H9 (cell line): ENCODE data around the gene MYOM1. TPM values are rescaled to one million over a fixed set of nuclear protein-coding genes. Genes with fewer than 3 reads are reported as not detected.

Source experiments
- DNase-seq: peaks from one replicate; pipeline ENCODE4 v3.0.0-alpha.2; 2017
- H2AFZ ChIP-seq: one replicate; pipeline ENCODE4 v1.6.1; 2013; ENCODE audit warnings: mild to moderate bottlenecking, low read length, control low read depth, moderate library complexity
- H2AK5ac ChIP-seq: 2 replicates; pipeline ENCODE4 v1.6.1; 2013; ENCODE audit warnings: low read length, control low read depth, mixed read lengths; ENCODE audit not compliant: insufficient read length
- H2BK120ac ChIP-seq: one replicate; pipeline ENCODE4 v1.6.1; 2013; ENCODE audit warnings: low read depth, mild to moderate bottlenecking, low read length, control low read depth, inconsistent platforms; ENCODE audit not compliant: poor library complexity, severe bottlenecking
- H2BK12ac ChIP-seq: 2 replicates; pipeline ENCODE4 v1.6.1; 2013; ENCODE audit warnings: low read length, control low read depth, mixed read lengths, low read depth; ENCODE audit not compliant: insufficient read length
- H2BK15ac ChIP-seq: 2 replicates; pipeline ENCODE4 v1.6.1; 2013; ENCODE audit warnings: low read depth, low read length, control low read depth
- H2BK20ac ChIP-seq: one replicate; pipeline ENCODE4 v1.6.1; 2013; ENCODE audit warnings: low read depth, mild to moderate bottlenecking, low read length, control low read depth, inconsistent platforms; ENCODE audit not compliant: poor library complexity, severe bottlenecking
- H2BK5ac ChIP-seq: 2 replicates; pipeline ENCODE4 v1.6.1; 2013; ENCODE audit warnings: low read length, control low read depth, mixed read lengths; ENCODE audit not compliant: insufficient read length
- H3K14ac ChIP-seq: 2 replicates; pipeline ENCODE4 v1.6.1; 2013; ENCODE audit warnings: low read length, control low read depth; ENCODE audit not compliant: insufficient read depth
- H3K18ac ChIP-seq: 2 replicates; pipeline ENCODE4 v1.6.1; 2013; ENCODE audit warnings: low read depth, mild to moderate bottlenecking, mixed read lengths, low read length, control low read depth; ENCODE audit not compliant: insufficient read length
- H3K23ac ChIP-seq: 2 replicates; pipeline ENCODE4 v1.6.1; 2013; ENCODE audit warnings: low read length, control low read depth, mixed read lengths, low read depth; ENCODE audit not compliant: insufficient read length
- H3K23me2 ChIP-seq: 2 replicates; pipeline ENCODE4 v1.6.1; 2013; ENCODE audit warnings: low read depth, mild to moderate bottlenecking, mixed read lengths, low read length, control low read depth; ENCODE audit not compliant: insufficient read length, poor library complexity, severe bottlenecking
- H3K27ac ChIP-seq: 2 replicates; pipeline ENCODE4 v1.5.1; 2013; ENCODE audit warnings: low read length, control low read depth, mixed read lengths, low read depth; ENCODE audit not compliant: insufficient read length
- H3K27me3 ChIP-seq: 2 replicates; pipeline ENCODE4 v1.6.1; 2013; ENCODE audit warnings: low read length, control low read depth, inconsistent platforms; ENCODE audit not compliant: insufficient read depth
- H3K4ac ChIP-seq: 2 replicates; pipeline ENCODE4 v1.6.1; 2013; ENCODE audit warnings: low read depth, mild to moderate bottlenecking, control low read depth, inconsistent platforms, low read length, moderate library complexity
- H3K4me1 ChIP-seq: 2 replicates; pipeline ENCODE4 v1.6.1; 2013; ENCODE audit warnings: low read length, control low read depth, inconsistent platforms; ENCODE audit not compliant: insufficient read depth
- H3K4me2 ChIP-seq: 2 replicates; pipeline ENCODE4 v1.6.1; 2013; ENCODE audit warnings: low read length, control low read depth, mixed read lengths; ENCODE audit not compliant: insufficient read length, insufficient read depth
- H3K56ac ChIP-seq: 2 replicates; pipeline ENCODE4 v1.6.1; 2013; ENCODE audit warnings: low read depth, mild to moderate bottlenecking, mixed read lengths, low read length, control low read depth; ENCODE audit not compliant: insufficient read length
- H3K79me1 ChIP-seq: 2 replicates; pipeline ENCODE4 v1.6.1; 2013; ENCODE audit warnings: low read depth, mild to moderate bottlenecking, moderate library complexity, low read length, control low read depth, inconsistent platforms; ENCODE audit not compliant: insufficient read depth, poor library complexity, severe bottlenecking
- H3K79me2 ChIP-seq: 2 replicates; pipeline ENCODE4 v1.6.1; 2013; ENCODE audit warnings: low read length, control low read depth, inconsistent platforms; ENCODE audit not compliant: insufficient read depth
- H3K9ac ChIP-seq: 2 replicates; pipeline ENCODE4 v1.6.1; 2013; ENCODE audit warnings: low read length, control low read depth, mixed read lengths; ENCODE audit not compliant: insufficient read length; ENCODE audit errors: extremely low read depth
- H3K9me3 ChIP-seq: one replicate; pipeline ENCODE4 v1.6.1; 2013; ENCODE audit warnings: low read depth, low read length, inconsistent platforms; ENCODE audit not compliant: control insufficient read depth
- H3T11ph ChIP-seq: one replicate; pipeline ENCODE4 v1.6.1; 2013; ENCODE audit warnings: mild to moderate bottlenecking, low read length, control low read depth, inconsistent platforms
- H4K20me1 ChIP-seq: one replicate; pipeline ENCODE4 v1.6.1; 2013; ENCODE audit not compliant: control insufficient read depth, insufficient read length, insufficient read depth
- H4K5ac ChIP-seq: 2 replicates; pipeline ENCODE4 v1.6.1; 2013; ENCODE audit warnings: low read depth, mild to moderate bottlenecking, mixed read lengths, low read length, control low read depth; ENCODE audit not compliant: insufficient read length
- H4K8ac ChIP-seq: replicated peaks from 2 replicates; pipeline ENCODE4 v1.6.1; 2013; ENCODE audit warnings: low read length, control low read depth, mixed read lengths, low read depth; ENCODE audit not compliant: insufficient read length
- H4K91ac ChIP-seq: 2 replicates; pipeline ENCODE4 v1.6.1; 2013; ENCODE audit warnings: low read depth, mild to moderate bottlenecking, moderate library complexity, mixed read lengths, low read length, control low read depth; ENCODE audit not compliant: insufficient read length
- H3K27ac Mint-ChIP-seq, 3 experiments: 2 replicates in 2 of 3; 3 replicates in 1 of 3; pipeline ENCODE4 v1.8.0; 2020 to 2021; ENCODE audit warnings: mixed read lengths in 3 of 3, mild to moderate bottlenecking in 1 of 3, moderate library complexity in 1 of 3
- H3K27me3 Mint-ChIP-seq: 2 replicates; pipeline ENCODE4 v1.8.0; 2021; ENCODE audit warnings: low read depth, mild to moderate bottlenecking, moderate library complexity, mixed read lengths
- H3K36me3 Mint-ChIP-seq, 3 experiments: 2 replicates in 2 of 3; 3 replicates in 1 of 3; pipeline ENCODE4 v1.8.0; 2020 to 2021; ENCODE audit warnings: low read depth in 3 of 3, mixed read lengths in 3 of 3; ENCODE audit not compliant: insufficient read depth in 1 of 3
- H3K4me1 Mint-ChIP-seq, 2 experiments: 2 replicates each; pipeline ENCODE4 v1.8.0; 2020; ENCODE audit warnings: mixed read lengths in 2 of 2
- H3K4me3 Mint-ChIP-seq, 2 experiments: 2 replicates in 1 of 2; 3 replicates in 1 of 2; pipeline ENCODE4 v1.8.0; 2020 to 2021; ENCODE audit warnings: mild to moderate bottlenecking in 2 of 2, mixed read lengths in 2 of 2, moderate library complexity in 1 of 2
- H3K9me3 Mint-ChIP-seq, 2 experiments: 2 replicates in 1 of 2; 3 replicates in 1 of 2; pipeline ENCODE4 v1.8.0; 2020; ENCODE audit warnings: mild to moderate bottlenecking in 2 of 2, mixed read lengths in 2 of 2, moderate library complexity in 1 of 2
- CTCF ChIP-seq: fragments of 200-600 bp; sonication (generic); conservative IDR thresholded peaks from 3 replicates; pipeline ENCODE4 v1.8.0; 2021; ENCODE audit warnings: antibody characterized with exemption, mild to moderate bottlenecking
- WGBS: extraction: QIAGEN DNeasy Blood & Tissue Kit; methylation state at CpG from one replicate; pipeline ENCODE4 v1.1.7; 2013; ENCODE audit warnings: missing lambda C conversion rate, low lambda C conversion rate, mixed read lengths; ENCODE audit not compliant: insufficient read length; ENCODE audit errors: extremely low coverage; 5-methylcytosine and 5-hydroxymethylcytosine counted together
- total RNA-seq: library from RNA; stranded (reverse); gene quantifications from 2 replicates; pipeline ENCODE4 v1.2.1, GENCODE V29; 2021

The MYOM1 gene
- total RNA-seq, 1 experiment from 2014 or later: 0.17 TPM

GRCh38 chr18:3046216-3046808, 173.5 kb downstream of the MYOM1 start:
- H4K8ac ChIP-seq: no peak overlapping the region
- Mint-ChIP-seq H3K27ac (no peak overlapping the region; a peak in 1 of 7 replicates), H3K4me1 (peaks cover 26 to 30% of the 10 kb centered on the region in 2 experiments), H3K27me3 (no peaks in the 10 kb centered on the region; the same call in 1 of the 2 replicates), H3K36me3 (no peaks in the 10 kb centered on the region), H3K9me3 (no peaks in the 10 kb centered on the region), H3K4me3 (no peak overlapping the region; a peak in 1 of 5 replicates)
- H3K56ac ChIP-seq: no peak overlapping the region
- H2BK15ac ChIP-seq: no peak overlapping the region
- no peak overlapping the region for H3K4me2 ChIP-seq
- no peaks in the 10 kb centered on the region for H4K20me1 ChIP-seq
- no peak overlapping the region for H3K23ac ChIP-seq
- H2BK120ac ChIP-seq: no peak overlapping the region
- no peak overlapping the region for H3K14ac ChIP-seq
- DNase-seq: no peak
- no peak overlapping the region for H3T11ph ChIP-seq
- H3K79me2 ChIP-seq: no peaks in the 10 kb centered on the region
- H2BK20ac ChIP-seq: no peak overlapping the region
- H3K79me1 ChIP-seq: no peaks in the 10 kb centered on the region
- H2AFZ ChIP-seq: no peak overlapping the region
- H3K4ac ChIP-seq: no peak overlapping the region
- H2BK5ac ChIP-seq: no peak overlapping the region
- H4K91ac ChIP-seq: no peak overlapping the region
- H2BK12ac ChIP-seq: no peak overlapping the region
- no peak overlapping the region for H2AK5ac ChIP-seq
- no peak for TF ChIP-seq CTCF
- no peaks in the 10 kb centered on the region for H3K23me2 ChIP-seq
- no peak overlapping the region for H3K9ac ChIP-seq
- no peaks in the 10 kb centered on the region for H3K4me1 ChIP-seq
- no CpG with 5 or more reads among the region's 4 CpGs for WGBS
- H3K27me3 ChIP-seq: no peaks in the 10 kb centered on the region
- H3K18ac ChIP-seq: no peak overlapping the region
- H4K5ac ChIP-seq: no peak overlapping the region
- no peak overlapping the region for H3K27ac ChIP-seq
- no peaks in the 10 kb centered on the region for H3K9me3 ChIP-seq
